ENCODE results near the gene WBP11.

GRCh38 chr12:14774074-14774905 lies 29.0 kb downstream of the WBP11 start:
- TF ChIP-seq CTCF (IDR thresholded peaks at IDR 0.05) (no peak), EP300 (IDR thresholded peaks at IDR 0.05) (no peak), POLR2AphosphoS5 (IDR thresholded peaks at IDR 0.05) (peak; percentile 90 to 96 (median 96)), POLR2A (IDR thresholded peaks at IDR 0.05) (peak; percentile 91 to 97)
